K562 treated with DMSO at 1 percent for 12 hours (cell line): ENCODE measurements around the gene PNPLA8. TPM values are rescaled to one million over a fixed set of nuclear protein-coding genes. Genes with fewer than 3 reads are reported as not detected.

Experiments
- total RNA-seq: library from RNA; unstranded; fragments of 300-600 nt; gene quantifications from 2 replicates; pipeline ENCODE4 v1.2.3, GENCODE V29; 2022; ENCODE audit not compliant: insufficient read depth

PNPLA8 gene, protein sequence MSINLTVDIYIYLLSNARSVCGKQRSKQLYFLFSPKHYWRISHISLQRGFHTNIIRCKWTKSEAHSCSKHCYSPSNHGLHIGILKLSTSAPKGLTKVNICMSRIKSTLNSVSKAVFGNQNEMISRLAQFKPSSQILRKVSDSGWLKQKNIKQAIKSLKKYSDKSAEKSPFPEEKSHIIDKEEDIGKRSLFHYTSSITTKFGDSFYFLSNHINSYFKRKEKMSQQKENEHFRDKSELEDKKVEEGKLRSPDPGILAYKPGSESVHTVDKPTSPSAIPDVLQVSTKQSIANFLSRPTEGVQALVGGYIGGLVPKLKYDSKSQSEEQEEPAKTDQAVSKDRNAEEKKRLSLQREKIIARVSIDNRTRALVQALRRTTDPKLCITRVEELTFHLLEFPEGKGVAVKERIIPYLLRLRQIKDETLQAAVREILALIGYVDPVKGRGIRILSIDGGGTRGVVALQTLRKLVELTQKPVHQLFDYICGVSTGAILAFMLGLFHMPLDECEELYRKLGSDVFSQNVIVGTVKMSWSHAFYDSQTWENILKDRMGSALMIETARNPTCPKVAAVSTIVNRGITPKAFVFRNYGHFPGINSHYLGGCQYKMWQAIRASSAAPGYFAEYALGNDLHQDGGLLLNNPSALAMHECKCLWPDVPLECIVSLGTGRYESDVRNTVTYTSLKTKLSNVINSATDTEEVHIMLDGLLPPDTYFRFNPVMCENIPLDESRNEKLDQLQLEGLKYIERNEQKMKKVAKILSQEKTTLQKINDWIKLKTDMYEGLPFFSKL
- total RNA-seq, result 17.1 and 36.7 TPM in 2 replicates

DNA sequence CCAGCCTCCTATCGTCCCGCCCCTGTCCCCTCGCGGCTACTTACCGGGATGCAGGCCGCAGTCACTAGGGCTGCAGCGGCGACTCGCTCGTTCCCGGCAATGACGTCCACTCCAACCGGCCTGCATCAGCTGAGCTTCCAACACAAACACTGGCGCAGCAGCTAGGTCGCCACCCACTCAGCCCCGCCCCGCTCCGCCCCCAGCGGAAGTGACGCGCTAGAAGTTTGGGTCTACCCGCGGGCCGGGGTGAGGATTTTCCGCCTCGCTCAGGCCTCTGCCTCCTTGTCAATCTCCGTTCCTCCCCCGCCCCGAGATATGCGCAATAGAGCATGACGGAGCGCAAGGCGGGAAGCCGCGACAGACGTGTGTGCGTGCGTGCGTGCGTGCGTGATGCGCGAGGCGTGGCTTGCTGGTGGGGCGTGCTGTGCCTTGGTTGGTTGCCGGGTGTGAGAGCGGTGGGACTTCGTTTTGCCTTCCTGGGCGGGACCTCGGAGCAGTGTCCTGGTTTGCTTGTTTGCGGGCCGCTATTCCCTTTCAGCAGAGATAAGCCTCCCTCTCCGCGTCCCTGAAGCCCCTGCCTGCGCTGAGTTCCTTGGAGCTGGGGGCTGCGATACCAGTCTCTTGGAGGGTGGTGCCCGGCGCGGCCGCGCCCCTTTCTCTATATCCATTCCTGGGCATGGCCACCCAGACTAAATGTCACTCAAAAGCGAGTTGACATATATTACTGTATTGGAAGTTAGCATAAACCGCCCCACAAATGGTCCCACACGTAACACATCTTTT lies at the start of gene PNPLA8:
PNPLA8 (minus strand) TSS at position 151 of the 783 bp plus-strand sequence. CDS start 10,644 bp downstream, outside the sequence.

DNA sequence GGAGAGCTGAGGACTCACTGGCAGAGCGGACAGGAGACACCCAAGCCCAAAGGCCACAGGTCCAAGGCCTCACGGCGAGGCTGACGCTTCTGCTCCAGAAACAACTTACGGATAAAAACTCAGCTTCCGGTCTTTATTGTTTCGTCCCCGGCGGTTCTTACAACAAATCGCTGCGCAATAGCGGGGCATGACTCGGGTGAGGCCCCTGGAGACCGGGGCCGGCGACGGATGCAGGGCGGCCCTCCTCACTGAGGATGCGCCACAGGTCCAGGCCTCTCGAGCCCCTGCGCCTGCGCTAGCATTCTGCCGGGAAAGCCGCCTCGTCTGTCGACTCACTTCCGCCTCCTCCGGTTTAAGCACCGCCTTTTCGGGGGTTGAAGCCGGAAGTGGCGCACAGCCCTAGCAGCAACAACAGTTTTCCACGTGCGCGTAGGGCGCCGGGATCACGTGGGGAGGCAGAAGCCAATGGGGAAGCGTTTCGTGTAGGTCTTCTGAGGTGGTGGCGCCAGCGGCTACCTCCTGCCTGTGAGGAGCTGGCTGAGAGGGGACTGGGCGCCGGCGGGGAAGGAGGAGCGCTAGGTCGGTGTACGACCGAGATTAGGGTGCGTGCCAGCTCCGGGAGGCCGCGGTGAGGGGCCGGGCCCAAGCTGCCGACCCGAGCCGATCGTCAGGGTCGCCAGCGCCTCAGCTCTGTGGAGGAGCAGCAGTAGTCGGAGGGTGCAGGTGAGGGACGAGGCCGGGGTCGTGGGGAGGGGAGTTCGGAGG lies 43.6 kb upstream of the PNPLA8 start, which contains the start of the genes DNAJB9 and THAP5:
DNAJB9 (plus strand) TSS at position 494 of the 765 bp plus-strand sequence. CDS start 1,853 bp downstream, outside the sequence.
THAP5 (minus strand) TSS at position 326 of the 765 bp plus-strand sequence; CDS start at position 189, 137 bp downstream.

DNA sequence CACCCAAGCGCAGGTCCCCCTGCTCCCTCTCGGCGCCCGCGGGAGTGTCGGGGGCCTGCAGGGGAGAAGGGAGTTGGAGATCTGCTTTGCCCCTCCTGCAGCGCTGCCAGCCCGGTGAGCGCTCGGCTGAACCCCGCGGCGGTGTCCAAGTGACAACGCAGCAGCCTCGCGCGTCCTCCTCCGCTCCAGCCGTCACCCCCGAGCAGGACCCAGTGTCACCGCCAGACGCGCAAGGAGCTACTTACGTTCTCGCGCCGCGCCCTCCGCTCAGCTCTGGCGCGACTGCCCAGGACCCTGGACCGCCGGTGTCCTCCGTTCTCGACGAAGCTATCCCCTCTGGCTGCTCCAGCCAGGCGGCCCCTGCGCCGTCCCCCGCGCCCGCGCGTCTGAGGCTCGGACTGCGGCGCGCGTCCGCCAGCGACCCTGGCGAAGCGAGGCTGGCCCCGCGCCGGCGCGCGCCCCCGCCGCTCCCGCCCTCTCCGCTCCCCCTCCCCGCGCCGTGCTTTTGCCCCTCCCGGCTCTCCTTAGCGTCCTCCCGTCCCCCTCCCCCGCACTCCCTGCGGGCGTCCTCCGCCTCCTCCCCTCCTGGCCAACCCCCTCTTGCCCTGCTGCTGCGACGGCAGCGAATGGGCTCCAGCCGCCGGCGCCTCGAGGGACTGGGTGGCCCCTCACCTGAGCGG lies 69.8 kb downstream of the PNPLA8 start, which contains the start of gene NRCAM:
NRCAM (minus strand) TSS at position 439 of the 680 bp plus-strand sequence. CDS start 216,372 bp downstream, outside the sequence.

Other genes starting within 250 kb of the PNPLA8 start
- gene NRCAM, start 69.7 kb downstream of the PNPLA8 start, total RNA-seq, result not detected in 2 replicates
- 8.8 and 32.7 TPM in 2 replicates for gene THAP5, start 43.6 kb upstream of the PNPLA8 start, total RNA-seq
- 16.3 and 22.6 TPM in 2 replicates for gene DNAJB9, start 43.7 kb upstream of the PNPLA8 start, total RNA-seq